Left ventricle myocardium inferior (tissue), 1 donor: ENCODE results near the gene ABLIM1. TPM values are rescaled to one million over a fixed set of nuclear protein-coding genes. Genes with fewer than 3 reads are reported as not detected.

Experiments
- DNase-seq: peaks from one replicate; pipeline ENCODE4 v3.0.0-alpha.2; 2020
- H3K27ac ChIP-seq: fragments of 200-600 bp; replicated peaks from 2 replicates; pipeline ENCODE4 v1.8.0; 2021
- H3K27me3 ChIP-seq: fragments of 200-600 bp; 2 replicates; pipeline ENCODE4 v1.8.0; 2021; ENCODE audit warnings: low read depth
- H3K36me3 ChIP-seq: fragments of 200-600 bp; 2 replicates; pipeline ENCODE4 v1.8.0; 2021
- H3K4me1 ChIP-seq: fragments of 200-600 bp; 2 replicates; pipeline ENCODE4 v1.8.0; 2021
- H3K4me3 ChIP-seq: fragments of 200-600 bp; 2 replicates; pipeline ENCODE4 v1.8.0; 2021; ENCODE audit warnings: mild to moderate bottlenecking, moderate library complexity
- H3K9me3 ChIP-seq: fragments of 200-600 bp; replicated peaks from 2 replicates; pipeline ENCODE4 v1.8.0; 2021
- intact Hi-C: fragments of 100-400 bp; cut with micrococcal nuclease; formaldehyde crosslinking; loops from one replicate; pipeline ENCODE4 v1.11.0; 2022
- total RNA-seq: library from RNA; stranded (reverse); fragmentation: NEBNext Ultra II Directional; extraction: Animal tissue kit (Norgen Biotek cat#: 25700); gene quantifications from one replicate; pipeline ENCODE4 v1.2.1, GENCODE V29; 2021
- TF ChIP-seq, protein P1 (sequence below): fragments of 200-600 bp; IDR thresholded peaks from 2 replicates; pipeline ENCODE4 v1.8.0; 2021; ENCODE audit warnings: antibody characterized with exemption, mild to moderate bottlenecking, borderline replicate concordance
- donor health status: DM: no; HTN: yes; CAD: no; lungs with severe emphysema.

Gene ABLIM1
- total RNA-seq, 1 donor from 2014 or later: 674 TPM

GRCh38 chr10:114506871-114507385 lies 151.1 kb downstream of the ABLIM1 start:
- Histone ChIP-seq H3K27ac (peak overlapping the region; percentile 78), H3K4me1 (peaks cover 100% of the 10 kb centered on the region), H3K36me3 (peaks cover 14% of the 10 kb centered on the region), H3K9me3 (no peaks in the 10 kb centered on the region), H3K27me3 (no peaks in the 10 kb centered on the region), H3K4me3 (no peak overlapping the region)
- no peak for DNase-seq
- intact Hi-C loops: no loop called here
- TF ChIP-seq, protein P1, sequence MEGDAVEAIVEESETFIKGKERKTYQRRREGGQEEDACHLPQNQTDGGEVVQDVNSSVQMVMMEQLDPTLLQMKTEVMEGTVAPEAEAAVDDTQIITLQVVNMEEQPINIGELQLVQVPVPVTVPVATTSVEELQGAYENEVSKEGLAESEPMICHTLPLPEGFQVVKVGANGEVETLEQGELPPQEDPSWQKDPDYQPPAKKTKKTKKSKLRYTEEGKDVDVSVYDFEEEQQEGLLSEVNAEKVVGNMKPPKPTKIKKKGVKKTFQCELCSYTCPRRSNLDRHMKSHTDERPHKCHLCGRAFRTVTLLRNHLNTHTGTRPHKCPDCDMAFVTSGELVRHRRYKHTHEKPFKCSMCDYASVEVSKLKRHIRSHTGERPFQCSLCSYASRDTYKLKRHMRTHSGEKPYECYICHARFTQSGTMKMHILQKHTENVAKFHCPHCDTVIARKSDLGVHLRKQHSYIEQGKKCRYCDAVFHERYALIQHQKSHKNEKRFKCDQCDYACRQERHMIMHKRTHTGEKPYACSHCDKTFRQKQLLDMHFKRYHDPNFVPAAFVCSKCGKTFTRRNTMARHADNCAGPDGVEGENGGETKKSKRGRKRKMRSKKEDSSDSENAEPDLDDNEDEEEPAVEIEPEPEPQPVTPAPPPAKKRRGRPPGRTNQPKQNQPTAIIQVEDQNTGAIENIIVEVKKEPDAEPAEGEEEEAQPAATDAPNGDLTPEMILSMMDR: no peak

GRCh38 chr10:114504769-114505579 lies 153.1 kb downstream of the ABLIM1 start:
- no peaks in the 10 kb centered on the region for H3K27me3 ChIP-seq
- H3K9me3 ChIP-seq: no peaks in the 10 kb centered on the region
- DNase-seq: no peak
- TF ChIP-seq, protein P1: no peak
- H3K36me3 ChIP-seq: peaks cover 12% of the 10 kb centered on the region
- H3K4me1 ChIP-seq: peaks cover 98% of the 10 kb centered on the region
- H3K4me3 ChIP-seq: no peak overlapping the region
- peak overlapping the region; percentile 78 for H3K27ac ChIP-seq
- intact Hi-C loops: no loop called here

DNA sequence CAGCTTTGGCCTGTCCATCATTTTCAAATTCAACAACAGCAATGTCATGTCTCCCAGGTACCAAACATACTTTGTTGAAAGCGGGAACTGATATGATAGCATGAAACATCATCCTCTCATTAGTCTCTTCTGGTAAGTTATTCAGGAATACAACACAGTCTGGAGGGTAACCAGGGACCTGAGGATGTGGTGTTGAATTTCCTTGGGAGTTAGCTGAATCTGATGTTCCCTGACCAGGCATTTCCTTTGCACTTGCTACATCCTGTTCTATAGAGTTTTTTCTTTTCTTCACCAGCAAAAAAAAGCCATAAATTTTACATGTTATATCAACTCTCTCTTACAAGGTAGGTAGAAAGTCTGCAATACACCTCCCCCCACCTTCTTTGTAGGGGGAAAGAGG lies 156.0 kb downstream of the ABLIM1 start:
- no peaks in the 10 kb centered on the region for H3K9me3 ChIP-seq
- H3K4me1 ChIP-seq: peaks cover 90% of the 10 kb centered on the region
- intact Hi-C loops: no loop called here
- DNase-seq: no peak
- H3K36me3 ChIP-seq: peaks cover 13% of the 10 kb centered on the region
- H3K27ac ChIP-seq: peak overlapping the region; percentile 78
- TF ChIP-seq, protein P1: no peak
- H3K27me3 ChIP-seq: no peaks in the 10 kb centered on the region
- H3K4me3 ChIP-seq: no peak overlapping the region

DNA sequence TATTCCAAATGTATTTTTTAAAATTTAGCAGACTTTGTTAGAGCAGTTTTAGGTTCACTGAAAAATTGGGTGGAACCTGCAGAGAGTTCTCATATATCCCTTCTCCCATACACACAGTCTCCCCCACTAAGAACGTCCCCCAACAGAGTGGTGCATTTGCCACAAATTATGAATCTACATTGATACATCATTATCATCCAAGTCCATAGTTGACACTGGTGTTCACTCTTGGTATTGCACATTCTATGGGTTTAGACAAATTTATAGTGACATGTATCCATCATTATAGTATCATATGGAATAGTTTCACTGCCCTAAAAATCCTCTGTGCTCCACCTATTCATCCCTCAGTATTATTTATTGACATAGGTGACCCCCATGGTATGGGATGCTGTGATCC lies 156.4 kb downstream of the ABLIM1 start:
- TF ChIP-seq, protein P1: no peak
- intact Hi-C loops: no loop called here
- no peaks in the 10 kb centered on the region for H3K27me3 ChIP-seq
- peaks cover 90% of the 10 kb centered on the region for H3K4me1 ChIP-seq
- no peak for DNase-seq
- no peaks in the 10 kb centered on the region for H3K9me3 ChIP-seq
- H3K36me3 ChIP-seq: peaks cover 17% of the 10 kb centered on the region
- H3K4me3 ChIP-seq: no peak overlapping the region
- H3K27ac ChIP-seq: peak overlapping the region; percentile 78

GRCh38 chr10:114500643-114501042 lies 157.4 kb downstream of the ABLIM1 start:
- Histone ChIP-seq H3K36me3 (peaks cover 26% of the 10 kb centered on the region), H3K27ac (peak overlapping the region; percentile 56), H3K4me1 (peaks cover 81% of the 10 kb centered on the region), H3K9me3 (no peaks in the 10 kb centered on the region), H3K27me3 (no peaks in the 10 kb centered on the region), H3K4me3 (no peak overlapping the region)
- intact Hi-C loops: no loop called here
- TF ChIP-seq, protein P1: no peak
- DNase-seq: no peak
